HG03097 (cell line): ENCODE data around the gene PCBP3.

ENCODE experiments used
- ATAC-seq: cut with Tn5 transposase; IDR thresholded peaks from one replicate; pipeline ENCODE4 v1.9.1; 2021; ENCODE audit not compliant: unreplicated experiment, low FRiP score

The PCBP3 gene

DNA sequence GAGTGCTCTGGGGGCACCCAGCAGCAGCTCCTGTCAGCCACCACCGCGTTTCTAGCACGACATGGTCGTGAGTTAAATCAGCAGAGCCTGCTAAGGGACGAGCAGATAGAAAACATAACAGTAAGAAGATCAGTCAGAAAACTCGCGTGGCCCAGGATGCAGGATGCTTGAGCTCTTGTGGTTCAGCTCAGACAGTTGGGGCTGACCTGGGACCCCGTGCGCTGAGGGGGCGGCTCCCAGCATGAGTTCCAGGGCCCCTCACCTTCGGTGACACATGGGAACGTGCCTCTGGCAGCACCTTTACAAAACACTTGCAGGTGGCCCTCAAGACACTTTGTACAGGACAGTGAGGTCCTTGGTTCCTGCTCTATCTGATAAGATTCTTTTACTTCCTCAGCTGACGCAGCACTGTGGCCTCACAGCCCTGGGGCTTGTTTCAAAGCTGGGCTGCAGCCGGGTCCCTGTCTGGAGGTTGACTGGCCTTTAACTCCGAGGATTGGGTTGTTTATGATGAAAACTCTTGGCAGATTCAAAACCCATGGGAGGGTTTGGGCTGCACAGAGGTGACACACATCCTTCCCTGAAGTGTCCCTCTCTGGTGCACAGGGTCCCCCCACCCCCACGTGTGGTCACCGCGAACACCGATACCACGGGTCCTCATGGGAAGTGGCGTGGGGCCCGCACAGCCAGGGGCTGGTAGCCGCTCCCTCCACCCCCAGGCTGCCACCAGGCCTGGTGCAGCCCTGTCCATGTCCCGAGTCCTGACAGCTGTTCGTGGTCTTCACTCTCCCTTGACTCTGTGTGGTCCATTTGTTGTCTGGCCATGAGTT is 272.7 kb downstream of the PCBP3 start:
- no peak for ATAC-seq

DNA sequence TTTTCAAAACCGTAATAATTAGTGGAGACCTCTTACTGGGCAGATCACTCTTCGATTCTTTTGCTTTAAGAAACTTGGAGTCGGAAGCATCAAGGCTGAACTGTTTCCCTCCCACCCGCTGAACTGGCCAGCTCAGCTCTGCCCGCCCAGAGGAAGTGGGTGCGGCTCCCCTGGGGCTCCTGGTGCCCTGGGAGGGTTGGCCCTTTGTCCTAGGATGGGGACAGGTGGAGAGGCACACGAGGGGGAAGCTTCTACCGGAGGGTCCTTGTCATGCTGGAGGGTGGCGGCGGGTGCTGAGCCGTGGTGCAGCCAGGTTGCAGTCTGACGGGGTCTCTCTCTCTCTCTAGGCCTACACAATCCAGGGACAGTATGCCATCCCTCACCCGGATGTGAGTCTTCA is 273.7 kb downstream of the PCBP3 start:
- no peak for ATAC-seq

DNA sequence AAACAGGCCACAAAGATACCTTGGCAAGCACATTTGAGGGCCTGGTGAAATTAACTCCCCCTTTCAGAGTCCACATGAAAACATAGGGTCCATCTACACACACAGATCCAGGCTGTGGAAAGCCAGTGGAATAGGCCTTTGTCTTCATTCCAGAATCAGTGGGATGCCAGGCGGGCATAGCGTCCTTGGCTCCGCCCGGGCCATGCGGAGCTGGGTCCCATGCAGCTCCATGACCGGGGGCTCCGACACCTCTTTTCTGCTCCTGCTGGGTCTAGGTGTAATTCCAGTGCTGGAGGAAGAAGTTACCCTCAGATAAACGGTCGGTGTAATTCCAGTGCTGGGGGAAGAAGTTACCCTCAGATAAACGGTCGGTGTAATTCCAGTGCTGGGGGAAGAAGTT is 274.5 kb downstream of the PCBP3 start:
- ATAC-seq, result no peak

DNA sequence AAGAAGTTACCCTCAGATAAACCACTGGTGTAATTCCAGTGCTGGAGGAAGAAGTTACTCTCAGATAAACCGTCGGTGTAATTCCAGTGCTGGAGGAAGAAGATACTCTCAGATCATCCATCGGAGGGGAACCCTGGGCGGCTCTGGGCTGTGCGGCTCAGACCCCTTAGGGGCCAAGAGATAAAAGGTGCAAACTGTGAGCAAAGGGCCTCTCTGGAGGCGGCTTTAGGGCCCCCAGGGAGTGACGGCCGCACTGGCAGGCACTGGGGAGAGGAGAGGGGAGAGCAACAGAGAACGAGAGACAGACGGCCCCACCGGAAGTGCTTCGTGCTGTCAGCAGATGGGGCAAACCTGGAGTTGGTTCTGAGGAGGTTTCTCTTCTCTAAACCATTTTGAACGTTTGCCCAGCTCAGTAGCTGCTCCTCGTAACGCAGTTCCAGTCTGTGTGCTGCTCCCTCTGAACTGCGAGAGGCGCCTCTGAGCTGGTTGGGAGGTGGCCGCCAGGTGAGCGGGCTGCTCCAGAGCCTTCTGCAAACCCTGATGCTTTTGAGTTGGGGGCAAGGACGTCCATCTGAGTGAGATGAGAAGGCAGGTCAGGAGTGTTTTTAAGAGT is 275.4 kb downstream of the PCBP3 start:
- no peak for ATAC-seq

DNA sequence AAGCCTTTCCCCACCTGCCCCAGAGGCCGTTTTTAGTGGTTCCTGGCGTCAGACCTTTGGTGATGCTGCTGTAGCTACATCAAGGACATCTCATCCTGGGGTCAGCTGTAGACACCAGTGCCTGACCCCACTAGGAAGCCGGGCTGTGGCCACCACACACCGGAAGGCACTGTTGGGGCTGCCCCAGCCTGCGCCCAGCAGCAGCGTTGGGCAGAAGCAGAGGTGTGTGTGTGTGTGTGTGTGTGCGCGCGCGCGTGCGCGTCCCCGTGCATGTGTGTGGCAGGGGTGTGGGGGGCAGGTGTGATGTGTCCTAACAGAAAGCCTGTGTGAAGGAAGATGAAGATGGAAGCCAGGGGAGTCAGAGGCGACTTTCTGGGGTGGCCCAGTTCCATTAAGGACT is 276.1 kb downstream of the PCBP3 start:
- ATAC-seq, result no peak

DNA sequence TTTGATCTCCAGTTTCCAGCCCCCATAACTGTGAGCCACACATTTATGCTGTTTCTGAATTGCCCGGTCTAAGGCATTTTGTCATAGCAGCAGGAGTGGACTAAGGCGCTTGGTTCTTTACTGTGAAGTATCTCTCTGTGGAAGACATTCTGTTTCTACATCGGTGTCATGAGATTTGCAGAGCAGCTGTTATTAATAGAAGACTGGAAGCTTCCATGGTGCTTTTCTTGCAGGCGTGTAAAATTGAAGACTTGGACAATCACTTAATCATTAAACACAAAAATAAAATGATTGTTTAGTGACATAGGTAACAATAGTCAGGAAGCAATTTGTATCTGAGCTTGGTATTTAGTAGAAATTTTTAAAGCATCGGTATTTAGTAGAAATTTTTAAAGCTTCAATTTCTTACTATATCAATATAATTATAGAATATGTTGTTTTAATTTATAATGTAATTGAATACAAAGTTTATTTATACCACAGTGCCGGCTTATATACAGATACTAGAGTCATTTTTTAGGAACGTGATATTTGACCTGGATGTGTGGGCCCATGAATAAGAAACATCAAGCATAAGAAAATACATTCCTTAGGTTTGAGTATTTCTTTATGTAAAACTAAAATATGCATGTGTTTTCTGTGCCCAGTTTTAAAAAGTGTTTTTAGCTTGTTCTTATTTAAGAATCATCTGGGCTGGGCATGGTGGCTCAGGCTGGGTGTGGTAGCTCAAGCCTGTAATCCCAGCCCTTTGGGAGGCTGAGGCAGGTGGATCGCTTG is 277.5 kb downstream of the PCBP3 start:
- no peak for ATAC-seq

DNA sequence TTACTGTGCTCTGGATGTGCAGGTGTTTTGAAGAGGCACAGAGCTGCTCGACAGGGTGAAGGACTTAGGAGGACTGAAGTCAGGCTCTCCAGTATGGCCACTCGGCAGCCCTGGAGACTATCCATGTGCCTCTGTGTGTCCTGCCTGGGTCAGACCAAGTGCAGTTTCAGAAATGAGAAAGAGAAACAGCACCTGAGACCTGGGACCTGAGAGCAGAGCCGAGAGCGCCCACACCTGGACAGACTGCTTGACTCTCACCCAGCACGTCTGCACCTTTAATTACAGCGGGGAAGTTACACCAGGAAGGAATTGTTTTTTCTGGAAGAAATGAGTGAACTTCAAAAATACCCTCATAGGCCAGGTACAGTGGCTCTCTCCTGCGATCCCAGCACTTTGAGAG is 278.4 kb downstream of the PCBP3 start:
- ATAC-seq, result no peak

DNA sequence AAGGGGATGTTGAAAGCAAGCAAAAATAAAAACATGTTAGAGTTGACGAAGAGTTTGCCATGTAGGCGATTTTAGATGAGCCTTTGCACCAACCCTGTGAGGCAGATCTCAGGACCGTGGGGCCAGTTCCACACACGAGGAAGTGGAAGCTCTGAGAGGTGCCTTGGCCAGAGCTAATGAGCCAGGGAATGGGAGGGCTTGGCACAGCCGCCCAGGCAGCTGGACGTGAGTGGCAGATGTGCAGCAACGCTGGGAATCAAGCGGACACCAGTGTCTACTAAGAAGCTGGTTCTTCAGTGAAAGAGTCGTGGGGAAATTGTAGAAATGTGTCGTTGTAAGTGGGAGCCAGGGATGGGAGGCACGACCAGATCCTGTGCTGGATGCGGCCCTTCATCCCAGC is 279.1 kb downstream of the PCBP3 start:
- ATAC-seq, result no peak

DNA sequence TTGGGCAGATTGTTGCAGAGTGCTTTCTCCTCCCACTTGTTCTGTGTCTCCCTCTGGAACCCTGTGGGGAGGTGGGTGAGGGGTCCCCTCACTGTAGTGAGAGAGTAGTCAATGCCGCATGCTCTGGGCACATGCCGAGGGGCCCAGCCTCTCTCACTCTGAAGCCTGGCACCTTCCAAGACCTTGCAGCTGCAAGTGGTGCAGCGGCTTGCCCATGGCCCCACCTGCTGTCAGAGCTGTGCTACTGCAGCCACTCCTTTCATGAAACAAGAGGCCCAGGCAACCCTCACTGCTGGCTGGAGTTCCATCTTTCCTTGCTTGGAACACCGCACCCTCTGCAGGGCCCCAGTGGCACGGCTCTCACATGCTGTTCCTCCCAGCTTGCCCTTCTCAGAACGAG is 279.6 kb downstream of the PCBP3 start:
- no peak for ATAC-seq

DNA sequence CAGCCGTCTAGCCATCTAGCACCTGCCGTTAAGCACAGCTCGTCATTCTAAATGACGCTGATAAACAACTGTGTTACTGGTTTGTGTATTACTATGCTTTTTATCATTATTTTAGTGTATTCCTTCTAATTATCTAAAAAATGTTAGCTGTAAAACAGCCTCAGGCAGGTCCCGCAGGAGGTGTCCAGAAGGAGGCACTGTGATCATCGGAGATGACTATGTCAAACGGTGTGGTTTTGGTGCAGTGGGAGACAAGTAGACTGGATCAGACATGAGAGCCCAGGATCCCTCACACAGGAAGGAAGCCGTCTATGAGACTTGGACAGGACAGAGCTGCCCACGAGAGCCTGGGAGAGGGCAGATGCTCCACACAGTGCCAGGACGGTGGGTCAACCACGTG is 282.8 kb downstream of the PCBP3 start:
- no peak for ATAC-seq

DNA sequence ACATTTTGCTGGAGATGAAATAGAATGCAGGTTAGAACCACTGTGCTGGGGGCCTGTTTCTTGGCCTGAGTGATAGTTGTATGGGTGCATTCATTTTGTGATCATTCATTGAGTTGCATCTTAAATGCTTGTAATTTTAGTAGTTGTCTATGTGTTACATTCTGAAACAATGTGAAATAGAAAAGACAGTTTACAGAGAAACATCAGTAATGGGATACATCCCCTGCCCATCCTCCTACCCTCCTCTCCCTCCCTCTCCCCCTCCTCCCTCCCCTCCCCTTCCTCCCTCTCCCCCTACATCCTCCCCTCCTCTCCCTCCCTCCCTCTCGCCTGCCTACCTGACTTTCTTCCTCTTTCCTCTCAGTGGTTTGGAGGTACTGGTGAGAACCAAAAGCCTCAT is 283.5 kb downstream of the PCBP3 start:
- no peak for ATAC-seq

DNA sequence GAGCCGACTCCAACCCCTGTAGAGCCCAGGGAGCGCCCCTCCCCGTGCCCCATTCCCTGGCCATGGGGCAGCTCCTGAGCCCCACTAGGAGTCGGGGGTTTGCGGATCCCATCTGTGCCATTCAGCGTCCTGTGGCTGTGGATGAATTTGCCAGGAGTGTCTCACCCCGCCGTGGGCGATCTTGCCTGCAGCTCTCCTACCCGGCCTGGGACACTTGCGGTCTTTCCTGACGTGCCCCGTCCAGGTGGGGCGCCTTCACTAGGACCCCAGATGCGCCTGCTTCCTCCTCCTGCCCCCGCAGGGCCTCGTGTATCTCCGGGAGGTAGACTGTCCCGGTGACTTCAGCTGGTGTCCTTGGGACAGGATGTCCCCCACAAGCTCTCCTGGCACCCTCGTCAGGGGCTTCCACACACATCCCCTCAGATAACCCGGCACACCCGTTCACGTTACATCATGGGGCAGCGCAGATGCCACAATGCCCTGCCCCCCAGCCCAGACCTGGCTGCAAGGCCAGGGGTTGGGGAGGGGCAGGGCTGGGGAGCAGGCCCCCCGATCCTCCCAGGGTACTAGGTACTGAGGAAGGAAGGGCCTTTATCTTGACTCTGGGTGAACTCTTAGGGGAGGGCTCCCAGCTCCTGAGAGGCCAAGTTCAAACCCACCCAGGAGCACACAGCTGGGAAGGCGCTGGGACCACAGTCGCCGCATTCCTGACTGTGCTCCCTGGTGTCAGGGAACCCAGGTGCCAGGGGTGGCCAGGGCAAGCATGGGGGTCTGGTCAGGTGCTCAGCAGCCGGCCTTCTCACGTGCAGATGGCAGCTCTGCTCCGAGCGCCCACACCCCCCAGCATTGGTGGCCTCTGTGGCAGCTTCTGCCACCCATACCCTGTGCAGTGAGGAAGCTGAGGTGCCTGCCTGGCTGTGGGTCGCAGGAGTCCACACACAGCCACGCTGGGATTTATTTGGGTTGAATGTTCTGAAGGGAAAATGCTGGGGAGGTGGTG is 284.6 kb downstream of the PCBP3 start:
- no peak for ATAC-seq

DNA sequence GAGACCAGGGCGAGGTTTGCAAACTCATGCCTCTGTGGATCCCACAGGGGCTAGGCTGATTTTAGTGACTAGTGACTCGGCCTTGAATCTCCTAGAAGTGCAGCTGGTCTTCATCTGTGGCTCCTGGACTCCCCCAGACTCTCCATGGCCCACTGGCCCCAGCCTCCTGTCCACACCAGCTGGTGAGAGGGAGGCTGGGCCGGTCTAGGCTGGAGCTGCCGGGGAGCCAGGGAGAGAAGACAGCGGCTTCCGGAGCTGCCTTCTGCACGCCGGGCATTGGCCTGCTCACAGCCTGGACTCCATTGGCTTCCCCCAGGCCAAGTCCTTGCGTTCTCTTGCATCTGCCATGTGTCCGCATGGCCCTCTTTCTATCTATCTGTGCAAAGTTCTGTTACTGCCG is 285.9 kb downstream of the PCBP3 start:
- no peak for ATAC-seq

DNA sequence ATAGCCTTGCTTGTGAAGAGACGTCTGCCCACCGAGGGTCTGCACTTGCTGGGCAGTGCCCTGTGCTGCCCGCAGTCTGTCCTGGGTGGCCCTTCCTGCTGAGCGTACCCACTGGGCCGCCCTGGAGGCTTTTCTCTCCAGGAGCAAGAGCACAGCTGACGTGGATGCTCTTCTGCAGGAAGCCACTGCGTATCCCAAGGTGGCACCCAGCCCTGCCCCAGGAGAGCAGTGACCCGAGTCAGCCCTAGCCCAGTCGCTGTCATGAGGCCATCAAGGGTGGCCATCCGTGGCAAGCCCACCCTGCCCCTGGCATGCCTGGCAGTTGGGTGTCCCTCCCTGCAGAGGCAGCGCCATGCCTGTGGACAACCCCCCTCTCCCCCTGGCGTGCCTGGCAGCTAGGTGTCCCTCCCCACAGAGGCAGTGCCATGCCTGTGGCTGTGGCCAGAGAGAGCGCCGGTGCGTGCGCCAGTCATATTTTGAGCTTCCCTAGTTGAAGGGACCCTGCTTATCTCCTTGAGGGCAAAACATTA is 286.8 kb downstream of the PCBP3 start:
- no peak for ATAC-seq

DNA sequence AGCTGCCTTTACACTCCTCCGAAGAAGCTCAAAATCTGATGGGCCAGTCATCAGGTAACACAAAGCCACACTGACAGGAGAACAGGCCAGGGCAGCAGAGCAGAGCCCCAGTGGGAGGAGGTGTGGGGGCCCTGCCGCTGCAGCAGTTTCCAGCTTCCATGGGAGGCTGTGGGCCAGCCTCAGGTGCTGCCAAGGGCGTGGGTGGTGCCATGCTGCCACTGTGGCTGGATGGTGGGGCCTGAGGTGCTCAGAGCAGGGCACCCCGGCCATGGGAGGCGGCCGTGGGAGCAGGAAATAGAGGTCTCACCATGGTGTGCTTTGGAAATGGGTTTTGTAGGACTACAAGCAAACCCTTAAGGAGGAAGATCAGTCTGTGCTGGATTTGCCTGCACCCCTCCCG is 287.3 kb downstream of the PCBP3 start:
- ATAC-seq, result no peak

DNA sequence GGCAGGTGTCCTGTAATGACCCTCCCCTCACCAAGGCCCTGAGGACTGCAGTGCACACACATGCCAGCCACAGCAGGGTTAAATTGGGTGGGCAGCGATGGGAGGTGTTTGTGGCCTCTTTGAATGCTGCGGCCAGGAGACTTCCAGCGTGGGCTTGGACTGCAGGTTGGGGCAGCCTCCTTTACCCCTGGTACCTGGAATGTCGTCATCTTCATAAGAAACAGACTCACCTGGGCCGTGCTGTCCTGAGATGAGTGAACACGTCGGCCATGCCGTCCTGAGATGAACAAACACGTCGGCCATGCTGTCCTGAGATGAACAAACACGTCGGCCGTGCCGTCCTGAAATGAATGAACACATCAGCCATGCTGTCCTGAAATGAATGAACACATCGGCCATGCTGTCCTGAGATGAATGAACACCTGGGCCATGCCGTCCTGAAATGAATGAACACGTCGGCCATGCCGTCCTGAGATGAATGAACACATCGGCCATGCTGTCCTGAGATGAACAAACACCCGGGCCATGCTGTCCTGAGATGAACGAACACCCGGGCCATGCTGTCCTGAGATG is 288.0 kb downstream of the PCBP3 start:
- ATAC-seq, result no peak

DNA sequence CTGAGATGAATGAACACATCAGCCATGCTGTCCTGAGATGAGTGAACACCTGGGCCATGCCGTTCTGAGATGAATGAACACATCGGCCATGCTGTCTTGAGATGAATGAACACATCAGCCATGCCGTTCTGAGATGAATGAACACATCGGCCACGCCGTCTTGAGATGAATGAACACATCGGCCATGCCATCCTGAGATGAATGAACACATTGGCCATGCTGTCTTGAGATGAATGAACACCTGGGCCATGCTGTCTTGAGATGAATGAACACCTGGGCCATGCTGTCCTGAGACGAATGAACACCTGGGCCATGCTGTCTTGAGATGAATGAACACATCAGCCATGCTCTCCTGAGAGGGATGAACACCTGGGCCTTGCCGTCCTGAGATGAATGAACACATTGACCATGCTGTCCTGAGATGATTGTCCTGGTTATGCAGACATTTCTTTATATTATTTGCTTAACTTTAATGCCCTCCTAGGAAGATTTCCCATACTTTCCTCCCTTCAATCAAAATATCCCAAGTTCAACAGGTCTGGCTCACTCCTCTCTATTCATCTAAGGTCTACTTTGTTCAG is 289.5 kb downstream of the PCBP3 start:
- ATAC-seq, result no peak

DNA sequence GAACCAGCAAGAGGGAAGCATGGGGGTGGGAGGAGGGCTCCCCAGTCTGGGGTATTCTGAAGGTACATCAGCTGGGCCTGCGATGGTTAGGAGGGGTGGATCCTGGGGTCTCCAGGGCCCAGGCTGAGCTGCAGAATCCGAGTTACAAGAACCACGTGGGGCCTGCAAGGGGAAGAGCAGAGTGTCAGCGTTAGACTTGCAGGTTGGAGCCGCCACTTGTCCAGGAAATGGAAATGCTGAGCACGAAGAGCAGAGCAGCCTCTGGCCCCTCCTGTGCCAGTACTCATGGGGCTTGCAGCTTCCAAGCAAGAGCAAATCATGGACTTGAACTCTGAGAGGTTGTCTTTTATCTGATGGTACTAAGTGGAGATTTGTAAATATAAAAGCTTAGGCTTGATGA is 290.6 kb downstream of the PCBP3 start:
- ATAC-seq, result no peak

DNA sequence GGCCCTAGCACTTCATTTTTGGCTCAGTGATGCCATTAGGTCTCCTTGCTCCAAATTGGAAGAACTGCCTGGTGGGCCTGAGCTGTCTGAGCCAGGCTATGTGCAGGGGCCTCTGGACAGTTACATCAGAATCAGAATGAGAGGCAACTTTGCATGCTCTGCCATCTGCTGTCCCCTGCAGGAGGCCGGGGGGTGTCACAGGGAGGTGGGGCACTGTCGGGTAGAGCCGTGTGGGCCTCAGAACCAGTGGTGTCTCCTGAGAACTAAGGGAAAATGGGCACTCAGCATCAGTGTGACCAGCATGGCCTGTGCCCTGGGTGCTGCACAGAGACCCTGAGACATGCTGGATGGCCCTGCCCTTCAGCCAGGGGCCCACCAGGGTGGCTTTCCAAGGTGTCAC is 291.0 kb downstream of the PCBP3 start:
- ATAC-seq, result no peak

DNA sequence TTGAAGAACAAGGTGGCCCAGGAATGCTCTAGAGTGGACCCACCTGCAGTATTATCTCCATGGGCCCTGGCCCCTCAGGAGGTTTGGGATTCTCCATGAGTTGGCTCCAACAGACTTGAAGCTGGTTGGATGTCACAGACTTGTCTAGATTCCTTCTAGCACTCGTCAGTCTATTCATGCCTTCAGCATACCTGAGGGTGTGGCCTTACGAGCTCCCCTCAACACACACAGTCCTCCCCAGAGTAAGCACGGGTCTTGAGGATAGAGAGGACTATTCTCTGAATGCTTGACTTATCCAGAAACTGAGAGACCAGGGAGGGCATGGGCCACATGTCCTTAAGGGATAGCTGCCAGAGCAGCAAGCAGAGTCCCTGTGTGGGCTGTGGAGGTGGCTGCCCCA is 292.1 kb downstream of the PCBP3 start:
- no peak for ATAC-seq
